GM21423 (cell line): ENCODE data around the gene KIF1B.

Experiments used
- ATAC-seq: cut with Tn5 transposase; IDR thresholded peaks from one replicate; pipeline ENCODE4 v1.9.1; 2021; ENCODE audit warnings: mild to moderate bottlenecking, moderate library complexity; ENCODE audit not compliant: unreplicated experiment

The KIF1B gene

GRCh38 chr1:10280439-10281350 is 70.3 kb downstream of the KIF1B start:
- no peak for ATAC-seq

- ATAC-seq: peak; percentile 54
Measured at GRCh38 chr1:10283318-10283984, 73.1 kb downstream of the KIF1B start.

GRCh38 chr1:10286244-10286643 is 75.9 kb downstream of the KIF1B start:
- no peak for ATAC-seq

- ATAC-seq: no peak
Measured at GRCh38 chr1:10287023-10287645, 76.8 kb downstream of the KIF1B start.

GRCh38 chr1:10288029-10288615 is 77.8 kb downstream of the KIF1B start:
- ATAC-seq: no peak

GRCh38 chr1:10291705-10292104 is 81.3 kb downstream of the KIF1B start:
- ATAC-seq: no peak

GRCh38 chr1:10292188-10292587 is 81.8 kb downstream of the KIF1B start:
- no peak for ATAC-seq

GRCh38 chr1:10295481-10296085 is 85.2 kb downstream of the KIF1B start:
- no peak for ATAC-seq

GRCh38 chr1:10299151-10299550 is 88.8 kb downstream of the KIF1B start:
- ATAC-seq: no peak

GRCh38 chr1:10302416-10302815 is 92.0 kb downstream of the KIF1B start:
- no peak for ATAC-seq

- no peak for ATAC-seq
Measured at GRCh38 chr1:10304295-10304694, 93.9 kb downstream of the KIF1B start.

- ATAC-seq: no peak
Measured at GRCh38 chr1:10306435-10306834, 96.1 kb downstream of the KIF1B start.

- no peak for ATAC-seq
Measured at GRCh38 chr1:10308001-10308400, 97.6 kb downstream of the KIF1B start.

- no peak for ATAC-seq
Measured at GRCh38 chr1:10309243-10310011, 99.1 kb downstream of the KIF1B start.

GRCh38 chr1:10316752-10317151 is 106.4 kb downstream of the KIF1B start:
- ATAC-seq: no peak

- ATAC-seq: no peak
Measured at GRCh38 chr1:10319750-10320149, 109.4 kb downstream of the KIF1B start.

- no peak for ATAC-seq
Measured at GRCh38 chr1:10320336-10320735, 110.0 kb downstream of the KIF1B start.

- ATAC-seq: no peak
Measured at GRCh38 chr1:10322821-10323220, 112.5 kb downstream of the KIF1B start.

GRCh38 chr1:10324627-10325026 is 114.3 kb downstream of the KIF1B start:
- no peak for ATAC-seq

- no peak for ATAC-seq
Measured at GRCh38 chr1:10325521-10325920, 115.2 kb downstream of the KIF1B start.
